Vagina (tissue), 2 donors: ENCODE measurements around the gene CHRNA5.

Experiments
- POLR2A ChIP-seq, 2 donors: fragments of 450-650 bp; IDR thresholded peaks; one replicate each; pipeline ENCODE4 v1.6.1; 2017; ENCODE audit warnings: antibody characterized with exemption in 2 of 2, mild to moderate bottlenecking in 2 of 2, moderate library complexity in 2 of 2
- TF ChIP-seq, protein P1 (sequence below), 3 experiments: fragments of 450-650 bp in 2 of 3; fragments of 200-600 bp in 1 of 3; sonication (generic) in 1 of 3; IDR thresholded peaks; one replicate each; pipeline ENCODE4 v1.5.1; 2017 to 2019; ENCODE audit warnings: antibody characterized with exemption in 3 of 3, mild to moderate bottlenecking in 2 of 3, moderate library complexity in 2 of 3

DNA sequence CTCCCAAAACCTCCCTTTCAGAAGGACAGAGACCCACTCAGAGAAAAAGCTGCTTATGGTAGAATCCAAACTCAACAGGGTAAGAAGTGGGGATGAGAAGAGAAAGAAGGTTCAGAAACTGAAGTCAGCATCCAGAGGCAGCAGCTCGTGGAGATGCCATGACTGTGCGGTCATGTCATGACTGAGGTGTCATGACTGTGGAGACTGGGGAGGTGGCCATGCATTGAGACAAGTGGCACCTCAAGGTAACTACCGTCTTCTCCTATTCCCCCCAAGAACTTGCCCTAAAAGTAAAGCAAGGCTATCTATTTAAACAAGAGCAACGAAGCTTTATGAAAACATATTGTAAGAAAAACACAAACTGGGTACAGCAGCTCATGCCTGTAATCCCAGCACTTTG lies 40.4 kb downstream of the CHRNA5 start:
- TF ChIP-seq, protein P1, sequence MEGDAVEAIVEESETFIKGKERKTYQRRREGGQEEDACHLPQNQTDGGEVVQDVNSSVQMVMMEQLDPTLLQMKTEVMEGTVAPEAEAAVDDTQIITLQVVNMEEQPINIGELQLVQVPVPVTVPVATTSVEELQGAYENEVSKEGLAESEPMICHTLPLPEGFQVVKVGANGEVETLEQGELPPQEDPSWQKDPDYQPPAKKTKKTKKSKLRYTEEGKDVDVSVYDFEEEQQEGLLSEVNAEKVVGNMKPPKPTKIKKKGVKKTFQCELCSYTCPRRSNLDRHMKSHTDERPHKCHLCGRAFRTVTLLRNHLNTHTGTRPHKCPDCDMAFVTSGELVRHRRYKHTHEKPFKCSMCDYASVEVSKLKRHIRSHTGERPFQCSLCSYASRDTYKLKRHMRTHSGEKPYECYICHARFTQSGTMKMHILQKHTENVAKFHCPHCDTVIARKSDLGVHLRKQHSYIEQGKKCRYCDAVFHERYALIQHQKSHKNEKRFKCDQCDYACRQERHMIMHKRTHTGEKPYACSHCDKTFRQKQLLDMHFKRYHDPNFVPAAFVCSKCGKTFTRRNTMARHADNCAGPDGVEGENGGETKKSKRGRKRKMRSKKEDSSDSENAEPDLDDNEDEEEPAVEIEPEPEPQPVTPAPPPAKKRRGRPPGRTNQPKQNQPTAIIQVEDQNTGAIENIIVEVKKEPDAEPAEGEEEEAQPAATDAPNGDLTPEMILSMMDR (IDR thresholded peaks at IDR 0.05) = no peak
- TF ChIP-seq POLR2A (IDR thresholded peaks at IDR 0.05) = no peak
